B cell (primary cell): Measurements from ENCODE around the gene TUT1. TPM values are rescaled to one million over a fixed set of nuclear protein-coding genes. Genes with fewer than 3 reads are reported as not detected.
A peak's percentile ranks its signal among the peaks of the same experiment; 100 is the strongest.

Source experiments
- ATAC-seq: fragments of 200-7000 bp; cut with Tn5 transposase; one replicate; pipeline ENCODE4 v1.10.0; 2021; ENCODE audit warnings: low read depth, mild to moderate bottlenecking, moderate number of reproducible peaks, moderate library complexity
- CTCF ChIA-PET: fragments of 350-600 bp; sonication (Branson Sonifier 250); formaldehyde crosslinking; loops from one replicate; lab custom pipeline; 2021; ENCODE audit warnings: antibody characterized with exemption, inconsistent platforms; lab: Charles Lee
- POLR2A ChIA-PET: fragments of 350-600 bp; sonication (Branson Sonifier 250); formaldehyde crosslinking; loops from one replicate; lab custom pipeline; 2021; ENCODE audit warnings: antibody characterized with exemption; lab: Charles Lee
- DNase-seq: peaks from one replicate; pipeline ENCODE4 v3.0.0; 2013
- H2AFZ ChIP-seq: 2 replicates; pipeline ENCODE4 v1.6.1; 2012; ENCODE audit warnings: mild to moderate bottlenecking, low read depth, low read length; ENCODE audit not compliant: insufficient read depth, poor library complexity, severe bottlenecking
- H3K27ac ChIP-seq, 2 donors: 1 replicate in 1 of 2; 2 replicates in 1 of 2; pipeline ENCODE4 v1.5.1; 2012 to 2013; ENCODE audit warnings: low read length in 2 of 2, mild to moderate bottlenecking in 2 of 2, moderate library complexity in 1 of 2
- H3K27me3 ChIP-seq, 4 experiments: fragments of 200-600 bp in 1 of 4; sonication (generic) in 1 of 4; replicated peaks in 1 of 4; 1 replicate in 2 of 4; 2 replicates in 2 of 4; pipeline versions ENCODE4 v1.6.1 to v1.7.0; 2013 to 2016; ENCODE audit warnings: low read length in 3 of 4, mild to moderate bottlenecking in 2 of 4, mixed read lengths in 1 of 4, moderate library complexity in 1 of 4; ENCODE audit not compliant: insufficient read depth in 4 of 4, control insufficient read depth in 3 of 4; ENCODE audit errors: control extremely low read depth in 1 of 4
- H3K36me3 ChIP-seq, 2 experiments: replicated peaks in 1 of 2; 1 replicate in 1 of 2; 2 replicates in 1 of 2; pipeline versions ENCODE4 v1.6.1 to v1.7.1; 2013; ENCODE audit warnings: low read length in 1 of 2; ENCODE audit not compliant: insufficient read depth in 2 of 2, control insufficient read depth in 1 of 2; ENCODE audit errors: control extremely low read depth in 1 of 2, extremely low read depth in 1 of 2
- H3K4me1 ChIP-seq, 2 donors: fragments of 200-600 bp in 1 of 2; sonication (generic) in 1 of 2; 1 replicate in 1 of 2; 2 replicates in 1 of 2; pipeline versions ENCODE4 v1.5.1 to v1.6.1; 2013 to 2017; ENCODE audit warnings: low read length in 2 of 2; ENCODE audit not compliant: control insufficient read depth in 2 of 2, insufficient read depth in 2 of 2
- H3K4me2 ChIP-seq: replicated peaks from 2 replicates; pipeline ENCODE3; 2012; ENCODE audit warnings: mild to moderate bottlenecking, low read depth, low read length; ENCODE audit not compliant: poor library complexity, severe bottlenecking
- H3K4me3 ChIP-seq, 5 experiments: fragments of 200-600 bp in 1 of 5; sonication (generic) in 1 of 5; 1 replicate in 3 of 5; 2 replicates in 2 of 5; pipeline versions ENCODE4 v1.5.1 to v1.7.0; 2011 to 2016; ENCODE audit warnings: low read length in 4 of 5, mild to moderate bottlenecking in 4 of 5, low read depth in 2 of 5, control low read depth in 1 of 5, moderate library complexity in 1 of 5; ENCODE audit not compliant: insufficient read depth in 1 of 5; ENCODE audit errors: control extremely low read depth in 1 of 5, extremely low read depth in 1 of 5
- H3K79me2 ChIP-seq: fragments of 200-600 bp; sonication (generic); one replicate; pipeline ENCODE4 v1.6.0; 2016; ENCODE audit warnings: low read length; ENCODE audit not compliant: control insufficient read depth, insufficient read depth
- H3K9ac ChIP-seq: fragments of 200-600 bp; sonication (generic); 2 replicates; pipeline ENCODE4 v1.6.1; 2017; ENCODE audit warnings: mild to moderate bottlenecking, low read length, moderate library complexity
- H3K9me3 ChIP-seq, 3 donors: one replicate each; pipeline versions ENCODE4 v1.6.1 to v1.7.1; 2013; ENCODE audit warnings: low read length in 2 of 3; ENCODE audit not compliant: control insufficient read depth in 2 of 3, insufficient read depth in 1 of 3; ENCODE audit errors: control extremely low read depth in 1 of 3
- H4K20me1 ChIP-seq: 2 replicates; pipeline ENCODE4 v1.6.0; 2012; ENCODE audit warnings: mild to moderate bottlenecking, low read length; ENCODE audit not compliant: insufficient read depth, control insufficient read depth, poor library complexity, severe bottlenecking
- H3K27ac Mint-ChIP-seq: one replicate; pipeline ENCODE4 v1.8.0; 2021; ENCODE audit warnings: mixed read lengths
- H3K27me3 Mint-ChIP-seq: one replicate; pipeline ENCODE4 v1.8.0; 2021; ENCODE audit warnings: mixed read lengths
- H3K4me1 Mint-ChIP-seq: one replicate; pipeline ENCODE4 v1.8.0; 2021; ENCODE audit warnings: mixed read lengths
- H3K4me3 Mint-ChIP-seq: one replicate; pipeline ENCODE4 v1.8.0; 2021; ENCODE audit warnings: mixed read lengths
- H3K9me3 Mint-ChIP-seq: one replicate; pipeline ENCODE4 v1.8.0; 2022; ENCODE audit warnings: mixed read lengths; ENCODE audit not compliant: insufficient read depth
- EZH2 ChIP-seq: IDR thresholded peaks from 2 replicates; pipeline ENCODE4 v1.6.1; 2012; ENCODE audit warnings: borderline replicate concordance, low read depth, mild to moderate bottlenecking, moderate library complexity, low read length; ENCODE audit not compliant: insufficient read depth, poor library complexity, severe bottlenecking
- WGBS: methylation state at CpG from one replicate; pipeline ENCODE4 v1.1.5; 2013; ENCODE audit warnings: missing lambda C conversion rate; ENCODE audit not compliant: insufficient coverage; 5-methylcytosine and 5-hydroxymethylcytosine counted together
- intact Hi-C: fragments of 100-400 bp; cut with micrococcal nuclease; formaldehyde crosslinking; loops from one replicate; pipeline ENCODE4 v1.10.0; 2022
- polyA plus RNA-seq: library from polyadenylated mRNA; depleted of rRNA; stranded (reverse); fragments of >200 nt; gene quantifications from 2 replicates; pipeline ENCODE4 v1.2.3, GENCODE V29; 2012
- total RNA-seq, 2 donors: library from RNA; stranded (reverse); fragments of 120-200 nt in 1 of 2; gene quantifications; 1 replicate in 1 of 2; 2 replicates in 1 of 2; pipeline versions ENCODE4 v1.2.3 to v1.2.4, GENCODE V29; 2013 to 2022
- TF ChIP-seq, protein P1 (sequence below): fragments of 200-600 bp; IDR thresholded peaks from one replicate; pipeline ENCODE4 v1.8.0; 2022; ENCODE audit warnings: antibody characterized with exemption, mild to moderate bottlenecking

TUT1 gene
- total and polyA plus RNA-seq, 2 donors (not counting 1 experiment from before 2014, with no cell fraction given), result 31.1 to 47.7 TPM

DNA sequence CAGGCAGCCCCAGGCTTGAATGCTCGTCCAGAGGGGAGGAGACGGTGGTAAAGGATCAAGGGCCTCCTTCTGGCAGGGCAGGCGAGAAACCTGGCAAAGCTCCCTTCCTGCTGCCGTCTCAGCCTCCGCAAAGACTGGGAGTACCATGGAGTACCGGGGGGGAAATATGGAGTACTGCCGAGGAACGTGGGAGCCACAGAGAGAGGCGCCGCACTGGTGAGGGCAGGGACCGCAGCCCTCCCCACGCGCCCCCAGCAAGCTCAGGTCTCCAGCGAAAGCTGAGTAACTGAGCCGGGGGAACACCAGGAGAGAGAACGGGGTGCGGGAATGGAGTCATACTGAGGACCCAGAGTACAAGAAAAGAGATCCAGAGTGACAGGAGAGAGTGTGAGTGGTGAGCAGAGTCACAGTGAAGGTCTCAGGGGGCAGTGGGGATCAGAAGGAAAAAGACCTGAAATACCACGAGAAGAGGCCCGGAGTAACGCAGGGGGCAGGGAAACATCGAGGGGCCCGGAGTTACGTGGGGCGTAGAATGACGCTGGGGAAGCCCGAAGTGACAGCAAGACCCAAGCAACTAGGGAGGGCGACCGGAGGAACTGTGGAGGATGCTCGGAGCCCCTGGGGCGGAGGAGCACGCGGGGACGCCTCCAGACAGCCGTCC lies 20.5 kb upstream of the TUT1 start:
- no peaks in the 10 kb centered on the region for H3K27me3 Mint-ChIP-seq
- H3K4me3 Mint-ChIP-seq, result peak overlapping the region; percentile 97
- peaks cover 28% of the 10 kb centered on the region for H3K4me1 Mint-ChIP-seq
- under 1% methylated on average over 32 of the region's 34 CpGs for WGBS
- H3K79me2 ChIP-seq, result peaks cover 67% of the 10 kb centered on the region
- DNase-seq (peak; percentile 86), ATAC-seq (peak; percentile 16)
- peak overlapping the region; percentile 90 for H3K4me2 ChIP-seq
- TF ChIP-seq EZH2, result no peak
- TF ChIP-seq, protein P1, sequence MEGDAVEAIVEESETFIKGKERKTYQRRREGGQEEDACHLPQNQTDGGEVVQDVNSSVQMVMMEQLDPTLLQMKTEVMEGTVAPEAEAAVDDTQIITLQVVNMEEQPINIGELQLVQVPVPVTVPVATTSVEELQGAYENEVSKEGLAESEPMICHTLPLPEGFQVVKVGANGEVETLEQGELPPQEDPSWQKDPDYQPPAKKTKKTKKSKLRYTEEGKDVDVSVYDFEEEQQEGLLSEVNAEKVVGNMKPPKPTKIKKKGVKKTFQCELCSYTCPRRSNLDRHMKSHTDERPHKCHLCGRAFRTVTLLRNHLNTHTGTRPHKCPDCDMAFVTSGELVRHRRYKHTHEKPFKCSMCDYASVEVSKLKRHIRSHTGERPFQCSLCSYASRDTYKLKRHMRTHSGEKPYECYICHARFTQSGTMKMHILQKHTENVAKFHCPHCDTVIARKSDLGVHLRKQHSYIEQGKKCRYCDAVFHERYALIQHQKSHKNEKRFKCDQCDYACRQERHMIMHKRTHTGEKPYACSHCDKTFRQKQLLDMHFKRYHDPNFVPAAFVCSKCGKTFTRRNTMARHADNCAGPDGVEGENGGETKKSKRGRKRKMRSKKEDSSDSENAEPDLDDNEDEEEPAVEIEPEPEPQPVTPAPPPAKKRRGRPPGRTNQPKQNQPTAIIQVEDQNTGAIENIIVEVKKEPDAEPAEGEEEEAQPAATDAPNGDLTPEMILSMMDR, result no peak
- H3K36me3 ChIP-seq, result peaks cover 0 to 34% of the 10 kb centered on the region in 2 experiments
- no peaks in the 10 kb centered on the region for H3K9me3 ChIP-seq
- ChIA-PET CTCF (interaction anchor here (0.8 to 3.7 kb wide), 13 partner anchors 10 to 82 kb away, joined by 3 to 32 read pairs (median 4); partner anchors contain the start of genes B3GAT3, C11orf98, CSKMT and EEF1G), POLR2A (interaction anchor here (0.5 to 2.7 kb wide), 6 partner anchors 10 to 230 kb away, joined by 3 to 16 read pairs (median 6); partner anchors contain the start of genes MTA2, TUT1, UBXN1 and ZBTB3)
- no peaks in the 10 kb centered on the region for H3K27me3 ChIP-seq
- intact Hi-C loops, result loop anchor here (1.0 to 2.0 kb wide), 6 partner anchors 10 to 115 kb away; partner anchors contain the start of genes C11orf98, CSKMT, GANAB and HNRNPUL2
- peak overlapping the region; percentile 99 for H3K27ac Mint-ChIP-seq
- peaks cover 10 to 29% of the 10 kb centered on the region in 2 donors for H3K4me1 ChIP-seq
- H2AFZ ChIP-seq, result peak overlapping the region; percentile 90
- H3K27ac ChIP-seq, result peak overlapping the region; percentile 76 to 96
- peak overlapping the region; percentile 70 to 84 (median 75) for H3K4me3 ChIP-seq
- H4K20me1 ChIP-seq, result peaks cover 7% of the 10 kb centered on the region
- peak overlapping the region; percentile 74 for H3K9ac ChIP-seq
- H3K9me3 Mint-ChIP-seq, result no peaks in the 10 kb centered on the region
